HepG2 (cell line): ENCODE results near the gene FBXL4. TPM values are rescaled to one million over a fixed set of nuclear protein-coding genes. Genes with fewer than 3 reads are reported as not detected.

ENCODE experiments used
- ATAC-seq: fragments of 200-7000 bp; cut with Tn5 transposase; 3 replicates; pipeline ENCODE4 v1.9.1; 2020; ENCODE audit warnings: mild to moderate bottlenecking, moderate library complexity
- BruUV-seq: library from RNA; stranded (reverse); fragments of 400-500 nt; replicated peaks from 2 replicates; lab custom pipeline; 2021; lab: Mats Ljungman, UMichigan
- CTCF ChIA-PET: fragments of 300-600 bp; formaldehyde crosslinking; extraction: SDS; loops from one replicate; lab custom pipeline; 2021; ENCODE audit warnings: low total read pairs, inconsistent platforms, low intra/inter-chr PET ratio; lab: Yijun Ruan, JAX
- POLR2A ChIA-PET: fragments of 350-600 bp; sonication (Branson Sonifier 250); formaldehyde crosslinking; loops from one replicate; lab custom pipeline; 2020; ENCODE audit warnings: antibody characterized with exemption, inconsistent platforms; lab: Yijun Ruan, JAX
- DNase-seq: peaks from one replicate; pipeline ENCODE4 v3.0.0-alpha.2; 2015; ENCODE audit warnings: low spot score
- FAIRE-seq: peaks from 3 replicates; lab custom pipeline; 2011; peaks lifted over from hg19 to GRCh38; lab: Jason Lieb, UNC
- H2AFZ ChIP-seq: one replicate; pipeline ENCODE4 v1.6.1; 2011; ENCODE audit warnings: low read length, inconsistent platforms
- H3K27ac ChIP-seq: fragments of 300-600 bp; 3 replicates; pipeline ENCODE4 v1.8.0; 2011; ENCODE audit warnings: mixed run types, mild to moderate bottlenecking, mixed read lengths, low read length, inconsistent platforms; ENCODE audit not compliant: insufficient read depth; ENCODE audit errors: extremely low read length
- H3K27me3 ChIP-seq, 2 experiments: fragments of 200-600 bp in 1 of 2; 2 replicates in 1 of 2; 3 replicates in 1 of 2; pipeline versions ENCODE4 v1.6.0 to v1.8.0; 2011; ENCODE audit warnings: low read length in 2 of 2, mild to moderate bottlenecking in 2 of 2, moderate library complexity in 2 of 2, inconsistent platforms in 1 of 2; ENCODE audit not compliant: insufficient read depth in 2 of 2, control insufficient read depth in 1 of 2
- H3K36me3 ChIP-seq, 2 experiments: fragments of 200-600 bp in 1 of 2; replicated peaks in 1 of 2; 2 replicates in 1 of 2; 3 replicates in 1 of 2; pipeline versions ENCODE4 v1.5.1 to v1.8.0; 2011; ENCODE audit warnings: low read length in 2 of 2, inconsistent platforms in 1 of 2; ENCODE audit not compliant: insufficient read depth in 2 of 2, control insufficient read depth in 1 of 2
- H3K4me1 ChIP-seq: 2 replicates; pipeline ENCODE4 v1.5.1; 2012; ENCODE audit warnings: low read length, inconsistent platforms; ENCODE audit not compliant: insufficient read depth
- H3K4me2 ChIP-seq: 2 replicates; pipeline ENCODE4 v1.6.0; 2011; ENCODE audit warnings: low read depth, low read length, inconsistent platforms
- H3K4me3 ChIP-seq, 3 experiments: fragments of 200-600 bp in 1 of 3; sonication (generic), shearing (Covaris generic) in 1 of 3; replicated peaks in 1 of 3; 2 replicates each; pipeline ENCODE4 v1.5.1; 2011 to 2016; ENCODE audit warnings: low read length in 3 of 3, inconsistent platforms in 2 of 3, low read depth in 2 of 3, mild to moderate bottlenecking in 2 of 3, control low read depth in 1 of 3, mixed read lengths in 1 of 3; ENCODE audit not compliant: insufficient read depth in 1 of 3
- H3K79me2 ChIP-seq: one replicate; pipeline ENCODE4 v1.6.1; 2011; ENCODE audit warnings: low read length, inconsistent platforms; ENCODE audit not compliant: insufficient read depth
- H3K9ac ChIP-seq: 2 replicates; pipeline ENCODE4 v1.6.0; 2011; ENCODE audit warnings: mild to moderate bottlenecking, low read depth, low read length, inconsistent platforms; ENCODE audit not compliant: insufficient read depth
- H3K9me3 ChIP-seq: 2 replicates; pipeline ENCODE4 v1.5.1; 2012; ENCODE audit warnings: mild to moderate bottlenecking, low read length
- H4K20me1 ChIP-seq: 2 replicates; pipeline ENCODE4 v1.6.0; 2011; ENCODE audit warnings: inconsistent platforms, mild to moderate bottlenecking, low read length, moderate library complexity; ENCODE audit not compliant: insufficient read depth
- DRAP1 ChIP-seq: IDR thresholded peaks from 2 replicates; pipeline ENCODE4 v1.6.1; 2016; ENCODE audit warnings: missing genetic modification reagents, missing compliant biosample characterization
- FIP1L1 ChIP-seq: fragments of 200-400 bp; formaldehyde crosslinking; IDR thresholded peaks from 2 replicates; pipeline ENCODE4 v1.6.1; 2018; ENCODE audit warnings: low read depth, mild to moderate bottlenecking, low read length, moderate library complexity, borderline replicate concordance; ENCODE audit not compliant: insufficient read depth
- SMYD3 ChIP-seq: sonication (generic); formaldehyde crosslinking; IDR thresholded peaks from 2 replicates; pipeline ENCODE4 v1.8.1; 2023; ENCODE audit warnings: mild to moderate bottlenecking, missing genetic modification reagents
- TEAD2 ChIP-seq: sonication (generic); formaldehyde crosslinking; IDR thresholded peaks from 2 replicates; pipeline ENCODE4 v1.9.0; 2021; ENCODE audit warnings: missing genetic modification reagents
- ZNF496 ChIP-seq: sonication (generic); formaldehyde crosslinking; IDR thresholded peaks from 2 replicates; pipeline ENCODE4 v1.8.1; 2023; ENCODE audit warnings: mild to moderate bottlenecking, moderate library complexity, missing genetic modification reagents; ENCODE audit not compliant: insufficient replicate concordance
- ZNF510 ChIP-seq: sonication (generic); formaldehyde crosslinking; IDR thresholded peaks from 2 replicates; pipeline ENCODE4 v1.4.0; 2020; ENCODE audit warnings: low read depth, mild to moderate bottlenecking, missing genetic modification reagents
- WGBS: methylation state at CpG from one replicate; pipeline ENCODE4 v1.1.6; 2017; ENCODE audit warnings: low lambda C conversion rate; 5-methylcytosine and 5-hydroxymethylcytosine counted together
- in situ Hi-C: cut with HindIII; loops from 2 replicates; pipeline ENCODE4 v1.10.0; 2017; ENCODE audit warnings: low pct_unique_long_range_greater_than_20kb; ENCODE audit not compliant: extremely low pct_ligation_motif_present
- intact Hi-C: fragments of 100-400 bp; cut with micrococcal nuclease; formaldehyde crosslinking; loops from one replicate; pipeline ENCODE4 v1.10.0; 2022; ENCODE audit not compliant: unreplicated experiment
- polyA plus RNA-seq, 8 experiments: library from polyadenylated mRNA; depleted of rRNA in 3 of 8; stranded (reverse) in 7 of 8; unstranded in 1 of 8; fragments of >200 nt; fragmentation: Illumina TruSeq in 4 of 8; extraction: Trizol in 4 of 8; gene quantifications; 2 replicates each; pipeline versions ENCODE4 v1.2.1 to v1.2.3, GENCODE V29; 2011 to 2016; ENCODE audit warnings: low read depth in 4 of 8, missing spikeins in 1 of 8, mixed read lengths in 1 of 8; ENCODE audit not compliant: insufficient read depth in 1 of 8
- total RNA-seq, 5 experiments: library from RNA; depleted of rRNA; stranded (reverse); fragments of >200 nt; fragmentation: Illumina TruSeq; extraction: Trizol; gene quantifications; 2 replicates each; pipeline ENCODE4 v1.2.3, GENCODE V29; 2016; ENCODE audit warnings: low read depth in 1 of 5

The FBXL4 gene
- total and polyA plus RNA-seq, 2 of the 13 experiments (the other 11 are each of a cell fraction or from before 2014, with no cell fraction given): 13.2 to 17.6 TPM

GRCh38 chr6:98821756-98822405 lies 125.9 kb downstream of the FBXL4 start:
- intact Hi-C loops: no loop called here
- no peak overlapping the region for H3K27ac ChIP-seq
- in situ Hi-C loops: no loop called here
- no peak for DNase-seq
- no peak overlapping the region for H2AFZ ChIP-seq
- no peaks in the 10 kb centered on the region for H3K79me2 ChIP-seq
- POLR2A ChIA-PET: no interaction called here
- TF ChIP-seq SMYD3 (CRISPR knock-in tag) (no peak), TEAD2 (CRISPR knock-in tag) (no peak), DRAP1 (CRISPR knock-in tag) (no peak), ZNF510 (CRISPR knock-in tag) (no peak), ZNF496 (CRISPR knock-in tag) (no peak), FIP1L1 (no peak)
- no peaks in the 10 kb centered on the region for H3K9me3 ChIP-seq
- peaks cover 3 to 42% of the 10 kb centered on the region in 2 experiments; a peak in 4 of 5 replicates for H3K27me3 ChIP-seq
- no peak overlapping the region for H3K4me3 ChIP-seq
- WGBS: 50% methylated on average over 2 of the region's 2 CpGs
- no peak for FAIRE-seq
- H3K4me2 ChIP-seq: no peak overlapping the region
- no peaks in the 10 kb centered on the region for H3K4me1 ChIP-seq
- ATAC-seq: no peak
- no peak overlapping the region for H3K9ac ChIP-seq
- H4K20me1 ChIP-seq: no peaks in the 10 kb centered on the region
- CTCF ChIA-PET: no interaction called here
- H3K36me3 ChIP-seq: no peaks in the 10 kb centered on the region
- no TSS peak for BruUV-seq

Other genes starting within 250 kb of the FBXL4 start
- gene POU3F2, start 113.4 kb downstream of the FBXL4 start, total RNA-seq (2016; rRNA removed; fragmentation: Illumina TruSeq; extraction: Trizol): not detected in 2 replicates
- gene POU3F2, start 113.4 kb downstream of the FBXL4 start, polyA plus RNA-seq (2011; rRNA removed): not detected in 2 replicates